IgD-negative memory B cell (primary cell): Measurements from ENCODE around the gene MTMR10. TPM values are rescaled to one million over a fixed set of nuclear protein-coding genes. Genes with fewer than 3 reads are reported as not detected.

Experiments
- H3K27ac Mint-ChIP-seq, 3 donors: one replicate each; pipeline ENCODE4 v1.8.0; 2020 to 2022; ENCODE audit warnings: mild to moderate bottlenecking in 3 of 3, mixed read lengths in 3 of 3, moderate library complexity in 1 of 3
- H3K27me3 Mint-ChIP-seq: one replicate; pipeline ENCODE4 v1.8.0; 2021; ENCODE audit warnings: mixed read lengths
- H3K36me3 Mint-ChIP-seq: one replicate; pipeline ENCODE4 v1.8.0; 2020; ENCODE audit warnings: mild to moderate bottlenecking, mixed read lengths
- H3K4me1 Mint-ChIP-seq, 3 donors: one replicate each; pipeline ENCODE4 v1.8.0; 2020 to 2022; ENCODE audit warnings: mixed read lengths in 3 of 3, mild to moderate bottlenecking in 1 of 3
- H3K4me3 Mint-ChIP-seq, 4 donors: one replicate each; pipeline ENCODE4 v1.8.0; 2020 to 2022; ENCODE audit warnings: mild to moderate bottlenecking in 4 of 4, mixed read lengths in 4 of 4, moderate library complexity in 3 of 4
- H3K9me3 Mint-ChIP-seq, 3 donors: one replicate each; pipeline ENCODE4 v1.8.0; 2020 to 2021; ENCODE audit warnings: mixed read lengths in 3 of 3, mild to moderate bottlenecking in 1 of 3
- polyA plus RNA-seq: library from polyadenylated mRNA; unstranded; fragments of 300-500 nt; fragmentation: Illumina TruSeq; gene quantifications from one replicate; pipeline ENCODE4 v1.2.3, GENCODE V29; 2021

MTMR10 gene
- polyA plus RNA-seq: 15.5 TPM

GRCh38 chr15:30991255-30992235 lies at the start of gene MTMR10:
TSS of gene MTMR10 (minus strand) at chr15:30991628. CDS start at chr15:30991506, 122 bp downstream.
- Mint-ChIP-seq H3K4me3 (peak within 1 kb of the TSS; percentile 96 to 98 (median 96)), H3K36me3 (peaks cover 2% of the 10 kb centered on the region), H3K27ac (peak within 1 kb of the TSS; percentile 93 to 97 (median 96)), H3K9me3 (no peaks in the 10 kb centered on the region), H3K27me3 (no peaks in the 10 kb centered on the region), H3K4me1 (peaks cover 24 to 36% (median 34%) of the 10 kb centered on the region in 3 donors)

- no peaks in the 10 kb centered on the region for H3K9me3 Mint-ChIP-seq
- H3K27me3 Mint-ChIP-seq: peaks cover 5% of the 10 kb centered on the region
- peaks cover 3 to 17% (median 9%) of the 10 kb centered on the region in 3 donors for H3K4me1 Mint-ChIP-seq
- no peak overlapping the region for H3K27ac Mint-ChIP-seq
- H3K4me3 Mint-ChIP-seq: no peak overlapping the region
- H3K36me3 Mint-ChIP-seq: peaks cover 4% of the 10 kb centered on the region
Observed at GRCh38 chr15:31040611-31041010, 49.2 kb upstream of the MTMR10 start.

DNA sequence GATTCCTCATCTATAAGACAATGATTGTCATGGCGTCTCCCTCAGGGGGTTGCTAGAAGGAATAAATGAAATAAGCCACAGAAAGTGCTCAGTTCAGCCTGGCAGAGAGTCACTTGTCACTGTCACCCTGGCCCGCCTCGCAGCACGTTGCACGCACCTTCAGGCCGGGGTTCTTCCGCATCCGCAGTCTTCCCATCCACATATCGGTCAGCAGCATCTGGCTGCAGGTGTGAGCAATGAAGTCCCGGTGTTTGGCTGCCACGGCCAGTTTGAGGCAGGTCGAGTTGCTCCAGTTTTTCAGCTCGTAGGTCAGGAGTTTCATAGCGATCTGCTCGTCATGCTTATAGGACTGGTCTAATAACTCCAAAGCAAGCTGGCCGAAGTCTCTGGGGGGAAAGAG lies 48.5 kb upstream of the MTMR10 start:
- Mint-ChIP-seq H3K27me3 (peaks cover 5% of the 10 kb centered on the region), H3K9me3 (no peaks in the 10 kb centered on the region), H3K27ac (no peak overlapping the region), H3K36me3 (peaks cover 2% of the 10 kb centered on the region), H3K4me1 (peaks cover 3 to 17% (median 13%) of the 10 kb centered on the region in 3 donors), H3K4me3 (no peak overlapping the region)

DNA sequence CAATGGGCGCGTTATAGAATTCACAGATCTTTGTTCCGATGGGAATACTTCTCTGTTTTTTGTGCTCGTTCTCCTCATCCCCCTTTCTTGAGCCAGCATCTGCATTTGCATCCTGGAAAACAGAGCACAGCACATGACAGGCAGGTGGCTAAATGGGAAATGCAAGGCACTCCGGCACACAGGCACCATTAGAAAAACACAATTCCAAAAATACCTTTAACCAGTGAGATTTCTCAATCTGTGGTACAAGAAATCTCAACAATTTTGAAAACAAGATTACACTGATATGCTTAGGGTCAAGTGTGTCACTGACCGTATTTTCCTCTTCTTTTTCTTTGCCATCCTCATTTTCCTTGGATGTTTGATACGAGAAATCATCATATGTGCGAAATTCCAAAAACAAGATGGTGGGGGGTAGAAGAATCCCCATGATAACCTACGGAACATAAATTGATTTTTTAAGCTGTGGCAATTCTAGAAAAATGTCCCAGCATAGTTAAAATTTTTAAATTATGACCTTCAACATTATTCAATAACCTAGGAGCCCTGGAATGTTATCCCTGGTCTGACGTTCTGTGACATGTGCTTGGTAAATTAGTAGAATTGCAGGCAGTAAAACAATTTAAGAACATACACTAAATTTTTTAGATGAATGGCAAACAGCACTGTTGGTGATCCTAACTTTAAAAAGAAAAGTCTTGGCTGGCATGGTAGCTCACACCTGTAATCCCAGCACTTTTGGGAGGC lies 46.5 kb upstream of the MTMR10 start:
- Mint-ChIP-seq H3K4me3 (no peak overlapping the region), H3K27ac (no peak overlapping the region), H3K9me3 (no peaks in the 10 kb centered on the region), H3K36me3 (peaks cover 2% of the 10 kb centered on the region), H3K4me1 (peaks cover 21 to 25% (median 21%) of the 10 kb centered on the region in 3 donors), H3K27me3 (peaks cover 5% of the 10 kb centered on the region)

- peaks cover 2% of the 10 kb centered on the region for H3K36me3 Mint-ChIP-seq
- H3K4me1 Mint-ChIP-seq: peaks cover 20 to 28% (median 23%) of the 10 kb centered on the region in 3 donors
- H3K27ac Mint-ChIP-seq: no peak overlapping the region
- H3K9me3 Mint-ChIP-seq: no peaks in the 10 kb centered on the region
- H3K27me3 Mint-ChIP-seq: peaks cover 1% of the 10 kb centered on the region
- no peak overlapping the region for H3K4me3 Mint-ChIP-seq
Observed at GRCh38 chr15:31036783-31037182, 45.4 kb upstream of the MTMR10 start.

- no peak overlapping the region for H3K4me3 Mint-ChIP-seq
- H3K4me1 Mint-ChIP-seq: peaks cover 24 to 36% (median 25%) of the 10 kb centered on the region in 3 donors
- H3K27ac Mint-ChIP-seq: peak overlapping the region in 1 of 3 donors; percentile 45
- H3K9me3 Mint-ChIP-seq: no peaks in the 10 kb centered on the region
- H3K27me3 Mint-ChIP-seq: peaks cover 1% of the 10 kb centered on the region
- peaks cover 2% of the 10 kb centered on the region for H3K36me3 Mint-ChIP-seq
Observed at GRCh38 chr15:31035610-31036009, 44.2 kb upstream of the MTMR10 start.

DNA sequence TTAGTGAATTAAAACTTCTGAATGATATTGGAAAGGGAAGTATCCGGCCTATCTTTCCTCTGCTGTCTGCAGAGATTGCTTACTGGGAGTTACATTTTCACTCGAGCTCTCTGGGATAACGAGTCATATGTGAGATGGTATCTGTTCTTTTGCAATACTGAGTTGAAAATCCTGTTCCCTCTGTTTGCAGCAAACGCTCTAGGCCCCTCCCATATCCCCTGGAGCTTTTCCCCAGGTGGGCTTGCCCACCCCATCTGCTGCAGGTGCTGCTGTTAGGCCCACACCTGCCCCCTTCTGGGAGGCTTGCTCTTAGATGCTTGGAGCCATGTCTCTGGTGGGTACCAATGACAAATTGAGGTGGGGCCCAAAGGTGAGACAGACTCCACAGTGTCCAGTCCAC lies 42.7 kb upstream of the MTMR10 start:
- Mint-ChIP-seq H3K4me3 (peak overlapping the region in 1 of 4 donors; percentile 77), H3K4me1 (peaks cover 24 to 36% (median 26%) of the 10 kb centered on the region in 3 donors), H3K27me3 (no peaks in the 10 kb centered on the region), H3K36me3 (peaks cover 4% of the 10 kb centered on the region), H3K27ac (no peak overlapping the region), H3K9me3 (no peaks in the 10 kb centered on the region)

- Mint-ChIP-seq H3K9me3 (no peaks in the 10 kb centered on the region), H3K36me3 (peaks cover 4% of the 10 kb centered on the region), H3K27me3 (no peaks in the 10 kb centered on the region), H3K27ac (peak overlapping the region in 1 of 3 donors; percentile 28), H3K4me3 (no peak overlapping the region), H3K4me1 (peaks cover 24 to 33% (median 28%) of the 10 kb centered on the region in 3 donors)
Observed at GRCh38 chr15:31032961-31033371, 41.5 kb upstream of the MTMR10 start.

- Mint-ChIP-seq H3K4me1 (peaks cover 24 to 33% (median 28%) of the 10 kb centered on the region in 3 donors), H3K27me3 (no peaks in the 10 kb centered on the region)
Observed at GRCh38 chr15:31031471-31032067, 40.1 kb upstream of the MTMR10 start.

GRCh38 chr15:31027910-31028578 lies 36.6 kb upstream of the MTMR10 start:
- Mint-ChIP-seq H3K36me3 (peaks cover 2% of the 10 kb centered on the region), H3K4me1 (peaks cover 16 to 22% (median 21%) of the 10 kb centered on the region in 3 donors), H3K27ac (no peak overlapping the region), H3K9me3 (no peaks in the 10 kb centered on the region), H3K27me3 (no peaks in the 10 kb centered on the region), H3K4me3 (peak overlapping the region in 2 of 4 donors; percentile 62 to 69)

More at GRCh38 chr15:31031471-31032067, 40.1 kb upstream of the MTMR10 start:
- H3K4me3 Mint-ChIP-seq: no peak overlapping the region
- H3K9me3 Mint-ChIP-seq: no peaks in the 10 kb centered on the region
- H3K36me3 Mint-ChIP-seq: peaks cover 2% of the 10 kb centered on the region
- H3K27ac Mint-ChIP-seq: no peak overlapping the region

DNA sequence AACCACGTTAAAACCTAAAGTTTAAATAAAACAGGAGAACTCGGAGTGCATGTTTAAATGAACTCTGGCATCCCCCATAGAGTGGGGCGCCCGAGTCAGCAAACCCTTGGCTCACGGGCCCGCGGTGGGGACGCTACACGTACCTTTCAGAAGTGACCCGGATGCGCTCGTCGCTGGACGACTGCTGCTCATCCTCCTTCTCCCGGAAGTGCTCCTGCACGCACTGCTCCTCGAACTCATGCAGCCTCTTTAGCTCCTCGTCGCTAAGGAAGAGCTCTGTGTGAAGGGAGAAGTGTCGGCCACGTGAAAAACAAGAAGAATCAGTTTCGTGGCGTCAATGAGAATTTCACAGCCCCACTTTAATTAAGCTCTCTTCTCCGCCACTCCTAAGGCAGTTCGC lies 34.6 kb upstream of the MTMR10 start:
- no peaks in the 10 kb centered on the region for H3K27me3 Mint-ChIP-seq
- peak overlapping the region in 1 of 3 donors; percentile 53 for H3K27ac Mint-ChIP-seq
- H3K9me3 Mint-ChIP-seq: no peaks in the 10 kb centered on the region
- peaks cover 4% of the 10 kb centered on the region for H3K36me3 Mint-ChIP-seq
- H3K4me3 Mint-ChIP-seq: no peak overlapping the region
- peaks cover 12 to 22% (median 17%) of the 10 kb centered on the region in 3 donors for H3K4me1 Mint-ChIP-seq

DNA sequence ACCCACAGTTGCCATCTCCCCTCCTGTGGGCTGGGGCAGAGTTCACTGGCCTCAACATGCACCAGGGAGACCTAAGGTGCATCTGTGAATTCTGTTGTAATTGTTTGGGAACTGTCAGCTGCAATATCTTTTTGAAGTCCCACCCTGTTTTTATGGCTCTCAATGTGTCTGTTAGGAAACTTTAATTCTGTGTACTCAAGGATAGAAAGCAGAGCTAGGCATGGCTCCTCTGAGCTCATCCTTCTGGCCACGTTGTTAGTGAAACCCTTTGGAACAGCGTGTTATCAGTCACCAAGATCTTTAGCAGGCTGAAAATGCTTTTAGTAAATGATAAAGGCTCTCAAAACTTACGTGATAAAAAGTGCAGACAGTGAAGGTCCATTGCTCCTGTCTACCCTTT lies 33.6 kb upstream of the MTMR10 start:
- no peak overlapping the region for H3K27ac Mint-ChIP-seq
- no peaks in the 10 kb centered on the region for H3K9me3 Mint-ChIP-seq
- peaks cover 18 to 26% (median 24%) of the 10 kb centered on the region in 3 donors for H3K4me1 Mint-ChIP-seq
- peak overlapping the region in 2 of 4 donors; percentile 59 to 60 for H3K4me3 Mint-ChIP-seq
- H3K27me3 Mint-ChIP-seq: no peaks in the 10 kb centered on the region
- peaks cover 3% of the 10 kb centered on the region for H3K36me3 Mint-ChIP-seq

DNA sequence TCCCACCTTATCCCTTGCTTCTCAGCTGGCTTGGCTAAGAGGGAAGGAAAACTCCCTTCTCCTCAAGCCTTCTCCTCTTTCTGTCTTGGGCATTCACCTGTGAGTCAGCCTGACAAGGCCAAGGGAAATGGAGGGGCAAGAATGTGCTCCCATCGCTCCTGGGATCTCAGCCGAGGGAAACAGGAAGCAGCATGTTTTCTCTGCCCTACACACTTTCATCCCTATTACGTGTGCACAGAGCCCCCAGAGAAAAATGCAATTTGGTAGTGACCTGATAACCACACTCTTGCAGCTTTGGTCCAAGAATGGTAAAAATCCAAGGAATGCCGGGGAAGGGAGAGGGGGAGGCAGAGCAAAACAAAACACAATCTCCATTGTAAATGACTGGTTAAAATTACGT lies 32.9 kb upstream of the MTMR10 start:
- Mint-ChIP-seq H3K9me3 (no peaks in the 10 kb centered on the region), H3K36me3 (peaks cover 3% of the 10 kb centered on the region), H3K4me1 (peaks cover 21 to 26% (median 24%) of the 10 kb centered on the region in 3 donors), H3K27me3 (no peaks in the 10 kb centered on the region), H3K27ac (no peak overlapping the region), H3K4me3 (peak overlapping the region in 1 of 4 donors; percentile 58)

- H3K4me3 Mint-ChIP-seq: peak overlapping the region in 1 of 4 donors; percentile 58
- H3K36me3 Mint-ChIP-seq: peaks cover 3% of the 10 kb centered on the region
- no peak overlapping the region for H3K27ac Mint-ChIP-seq
- no peaks in the 10 kb centered on the region for H3K27me3 Mint-ChIP-seq
- H3K4me1 Mint-ChIP-seq: peaks cover 21 to 26% (median 24%) of the 10 kb centered on the region in 3 donors
- no peaks in the 10 kb centered on the region for H3K9me3 Mint-ChIP-seq
Observed at GRCh38 chr15:31023841-31024240, 32.4 kb upstream of the MTMR10 start.
